ENCODE data around the gene MEI1.
A peak's percentile ranks its signal among the peaks of the same experiment; 100 is the strongest.

The MEI1 gene

GRCh38 chr22:41742918-41743317, 43.6 kb downstream of the MEI1 start:
- TF ChIP-seq CTCF (IDR thresholded peaks at IDR 0.05; ENCODE audit: insufficient read depth, low read depth, low read length, missing control alignments): no peak
- DNase-seq (ENCODE audit: low read depth): no peak
- H3K4me3 ChIP-seq (ENCODE audit: low read depth, low read length): no peak overlapping the region

GRCh38 chr22:41745968-41746367, 46.7 kb downstream of the MEI1 start:
- TF ChIP-seq CTCF (IDR thresholded peaks at IDR 0.05; ENCODE audit: insufficient read depth, low read depth, low read length, missing control alignments): no peak
- peak overlapping the region; percentile 33 for H3K4me3 ChIP-seq (ENCODE audit: low read depth, low read length)
- peak; percentile 45 for DNase-seq (ENCODE audit: low read depth)

- H3K4me3 ChIP-seq (ENCODE audit: low read depth, low read length): peak overlapping the region; percentile 20; the same call in 1 of the 2 replicates
- DNase-seq (ENCODE audit: low read depth): peak; percentile 89
- peak; percentile 72 for TF ChIP-seq CTCF (IDR thresholded peaks at IDR 0.05; ENCODE audit: insufficient read depth, low read depth, low read length, missing control alignments)
Measured at GRCh38 chr22:41746567-41747400, 47.5 kb downstream of the MEI1 start.

GRCh38 chr22:41752011-41752970, 53.0 kb downstream of the MEI1 start:
- DNase-seq (ENCODE audit: low read depth): peak; percentile 85
- peak overlapping the region; percentile 48 for H3K4me3 ChIP-seq (ENCODE audit: low read depth, low read length)
- no peak for TF ChIP-seq CTCF (IDR thresholded peaks at IDR 0.05; ENCODE audit: insufficient read depth, low read depth, low read length, missing control alignments)

- peak overlapping the region; percentile 16; the same call in 1 of the 2 replicates for H3K4me3 ChIP-seq (ENCODE audit: low read depth, low read length)
- no peak for TF ChIP-seq CTCF (IDR thresholded peaks at IDR 0.05; ENCODE audit: insufficient read depth, low read depth, low read length, missing control alignments)
- no peak for DNase-seq (ENCODE audit: low read depth)
Measured at GRCh38 chr22:41753984-41754383, 54.7 kb downstream of the MEI1 start.

GRCh38 chr22:41757502-41757901, 58.2 kb downstream of the MEI1 start:
- H3K4me3 ChIP-seq (ENCODE audit: low read depth, low read length): no peak overlapping the region
- no peak for TF ChIP-seq CTCF (IDR thresholded peaks at IDR 0.05; ENCODE audit: insufficient read depth, low read depth, low read length, missing control alignments)
- DNase-seq (ENCODE audit: low read depth): no peak
